Right renal pelvis (tissue), 4 donors: Measurements from ENCODE around the gene THSD4. TPM values are rescaled to one million over a fixed set of nuclear protein-coding genes. Genes with fewer than 3 reads are reported as not detected.

ENCODE experiments used
- DNase-seq, 4 donors: peaks; one replicate each; pipeline ENCODE4 v3.0.0-alpha.2; 2013; ENCODE audit warnings: low read depth in 4 of 4, low spot score in 3 of 4, missing footprints in 1 of 4
- polyA plus RNA-seq, 4 donors: library from polyadenylated mRNA; unstranded; fragments of 120-200 nt; gene quantifications; one replicate each; pipeline ENCODE4 v1.2.1, GENCODE V29; 2013; ENCODE audit not compliant: insufficient read length in 4 of 4

The THSD4 gene
- polyA plus RNA-seq, 4 donors, result 32.7 to 45.9 (median 35.6) TPM

- DNase-seq, result no peak
Observed at GRCh38 chr15:71683411-71684274, 568.4 kb downstream of the THSD4 start.

- no peak for DNase-seq
Observed at GRCh38 chr15:71685420-71685993, 570.2 kb downstream of the THSD4 start.

- no peak for DNase-seq
Observed at GRCh38 chr15:71686221-71687050, 571.2 kb downstream of the THSD4 start.

- DNase-seq, result no peak
Observed at GRCh38 chr15:71687902-71688508, 572.7 kb downstream of the THSD4 start.

GRCh38 chr15:71688509-71689094 is 573.3 kb downstream of the THSD4 start:
- DNase-seq, result no peak

- DNase-seq, result no peak
Observed at GRCh38 chr15:71691081-71691457, 575.8 kb downstream of the THSD4 start.

- no peak for DNase-seq
Observed at GRCh38 chr15:71691458-71692417, 576.5 kb downstream of the THSD4 start.

- no peak for DNase-seq
Observed at GRCh38 chr15:71697236-71697635, 582.0 kb downstream of the THSD4 start.

GRCh38 chr15:71698030-71698429 is 582.8 kb downstream of the THSD4 start:
- no peak for DNase-seq

- DNase-seq, result no peak
Observed at GRCh38 chr15:71698742-71699141, 583.5 kb downstream of the THSD4 start.

GRCh38 chr15:71699977-71700376 is 584.7 kb downstream of the THSD4 start:
- no peak for DNase-seq

- DNase-seq, result no peak
Observed at GRCh38 chr15:71701808-71702207, 586.5 kb downstream of the THSD4 start.

- DNase-seq, result no peak
Observed at GRCh38 chr15:71702496-71702895, 587.2 kb downstream of the THSD4 start.

- no peak for DNase-seq
Observed at GRCh38 chr15:71705151-71705550, 589.9 kb downstream of the THSD4 start.

- no peak for DNase-seq
Observed at GRCh38 chr15:71706461-71707229, 591.4 kb downstream of the THSD4 start.

GRCh38 chr15:71707230-71708050 is 592.2 kb downstream of the THSD4 start:
- DNase-seq, result no peak

GRCh38 chr15:71708051-71708429 is 592.8 kb downstream of the THSD4 start:
- DNase-seq, result no peak

- no peak for DNase-seq
Observed at GRCh38 chr15:71708741-71709140, 593.5 kb downstream of the THSD4 start.
